ENCODE measurements around the gene CDKAL1. TPM values are rescaled to one million over a fixed set of nuclear protein-coding genes. Genes with fewer than 3 reads are reported as not detected.

CDKAL1 gene
- total RNA-seq, 2 experiments from 2014 or later: 20.4 TPM

DNA sequence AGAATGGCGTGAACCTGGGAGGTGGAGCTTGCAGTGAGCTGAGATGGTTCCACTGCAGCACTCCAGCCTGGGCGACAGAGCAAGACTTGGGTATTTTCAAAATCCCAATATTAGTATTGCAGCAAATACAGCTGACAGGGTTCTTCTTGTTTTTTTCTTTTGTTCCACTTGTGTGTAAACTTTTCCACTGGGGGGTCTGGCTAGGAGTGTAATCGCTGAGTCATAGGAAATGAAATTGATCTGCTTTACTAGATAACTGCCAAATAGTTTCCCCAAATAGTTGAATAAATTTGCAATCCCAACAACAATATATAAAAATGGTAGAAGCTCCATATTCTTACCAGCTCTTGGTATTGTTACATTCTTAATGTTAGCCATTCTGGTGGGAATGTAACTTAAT is 533.3 kb downstream of the CDKAL1 start:
- intact Hi-C loops (cut with micrococcal nuclease): no loop called here
- peaks cover 17% of the 10 kb centered on the region for H3K9me3 Mint-ChIP-seq
- peaks cover 57% of the 10 kb centered on the region for H3K36me3 Mint-ChIP-seq (ENCODE audit: low read depth)
- DNase-seq: no peak
- CTCF ChIA-PET: no interaction called here
- H3K4me1 Mint-ChIP-seq (ENCODE audit: low read depth): peaks cover 6% of the 10 kb centered on the region
- no peak overlapping the region for H3K4me3 Mint-ChIP-seq
- H3K27ac Mint-ChIP-seq: no peak overlapping the region
- no peaks in the 10 kb centered on the region for H3K27me3 Mint-ChIP-seq (ENCODE audit: low read depth)

DNA sequence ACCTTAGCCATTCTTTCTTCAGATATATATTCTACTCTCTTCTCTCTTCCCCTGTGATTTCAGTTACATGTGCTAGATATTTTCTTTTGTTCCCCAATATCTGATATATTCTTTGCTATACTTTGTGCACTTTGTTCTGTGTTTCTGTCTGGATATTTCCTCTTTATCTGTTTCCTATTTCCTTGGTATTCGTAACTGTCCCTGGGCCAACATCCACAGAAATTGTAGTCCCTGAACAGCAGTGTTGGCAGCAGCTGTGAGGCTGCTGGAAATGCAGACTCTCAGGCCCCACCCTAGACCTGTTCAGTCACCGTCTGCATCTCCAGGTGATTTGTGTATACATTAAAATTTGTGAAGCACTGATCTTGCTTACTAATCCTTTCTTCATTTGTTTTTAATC is 536.4 kb downstream of the CDKAL1 start:
- CTCF ChIA-PET: no interaction called here
- DNase-seq: no peak
- H3K36me3 Mint-ChIP-seq (ENCODE audit: low read depth): peaks cover 56% of the 10 kb centered on the region
- H3K27ac Mint-ChIP-seq: no peak overlapping the region
- peaks cover 5% of the 10 kb centered on the region for H3K4me1 Mint-ChIP-seq (ENCODE audit: low read depth)
- no peaks in the 10 kb centered on the region for H3K27me3 Mint-ChIP-seq (ENCODE audit: low read depth)
- H3K4me3 Mint-ChIP-seq: no peak overlapping the region
- intact Hi-C loops (cut with micrococcal nuclease): no loop called here
- H3K9me3 Mint-ChIP-seq: peaks cover 29% of the 10 kb centered on the region

DNA sequence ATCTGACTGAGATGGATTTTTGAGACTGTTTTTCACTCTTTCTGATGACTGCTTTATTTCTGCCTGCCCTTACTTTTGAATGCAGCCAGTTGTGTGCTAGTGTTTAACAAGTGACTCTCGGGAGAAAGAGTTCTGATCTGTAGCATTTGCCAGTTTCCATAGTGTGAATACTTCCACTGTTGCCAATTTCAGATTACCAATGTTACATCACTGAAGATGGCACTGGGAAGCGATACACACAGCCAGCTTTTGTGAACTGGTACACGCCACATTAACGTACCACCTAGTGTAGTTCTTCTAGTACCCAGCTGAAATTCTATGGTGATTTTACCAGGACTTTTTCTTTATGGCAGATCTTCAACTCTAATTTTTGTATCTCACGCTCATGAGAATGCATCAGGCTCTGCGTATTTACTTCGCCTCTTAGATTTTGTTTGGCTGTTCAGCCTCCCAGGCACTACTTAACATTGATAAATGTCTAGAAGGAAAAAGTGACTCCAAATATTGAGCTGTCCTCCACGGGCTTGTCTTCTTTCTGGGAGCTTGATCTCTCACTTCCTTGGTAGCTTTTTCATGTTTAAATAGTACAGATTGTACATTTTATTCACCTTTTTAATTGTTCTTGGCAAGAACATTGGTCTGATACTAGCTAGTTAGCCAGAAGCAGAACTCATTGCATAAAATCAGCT is 537.7 kb downstream of the CDKAL1 start:
- H3K27ac Mint-ChIP-seq: no peak overlapping the region
- peaks cover 49% of the 10 kb centered on the region for H3K36me3 Mint-ChIP-seq (ENCODE audit: low read depth)
- H3K4me3 Mint-ChIP-seq: no peak overlapping the region
- no peaks in the 10 kb centered on the region for H3K27me3 Mint-ChIP-seq (ENCODE audit: low read depth)
- no peak for DNase-seq
- H3K4me1 Mint-ChIP-seq (ENCODE audit: low read depth): peaks cover 5% of the 10 kb centered on the region
- CTCF ChIA-PET: no interaction called here
- intact Hi-C loops (cut with micrococcal nuclease): no loop called here
- H3K9me3 Mint-ChIP-seq: peaks cover 29% of the 10 kb centered on the region

DNA sequence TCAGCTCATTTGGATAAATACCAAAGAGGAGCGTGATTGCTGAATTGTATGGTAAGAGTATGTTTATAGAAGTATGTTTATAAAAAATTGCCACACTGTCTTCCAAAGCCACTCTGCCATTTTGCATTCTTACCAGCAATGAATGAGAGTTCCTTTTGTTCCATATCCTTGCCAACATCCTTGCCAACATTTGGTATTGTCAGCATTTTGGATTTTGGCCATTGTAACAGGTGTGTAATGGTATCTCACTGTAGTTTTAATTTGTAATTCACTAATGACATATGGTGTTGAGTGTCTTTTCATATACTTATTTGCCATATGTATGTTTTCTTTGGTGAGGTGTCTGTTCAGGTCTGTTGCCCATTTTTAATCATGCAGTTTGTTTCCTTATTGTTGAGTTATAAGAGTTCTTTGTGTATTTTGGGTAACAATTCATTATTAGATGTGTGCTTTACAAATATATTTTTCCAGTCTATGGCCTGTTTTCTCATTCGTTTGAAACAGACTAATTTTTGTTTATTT is 539.1 kb downstream of the CDKAL1 start:
- H3K4me3 Mint-ChIP-seq: no peak overlapping the region
- peaks cover 33% of the 10 kb centered on the region for H3K9me3 Mint-ChIP-seq
- H3K36me3 Mint-ChIP-seq (ENCODE audit: low read depth): peaks cover 45% of the 10 kb centered on the region
- H3K27me3 Mint-ChIP-seq (ENCODE audit: low read depth): no peaks in the 10 kb centered on the region
- CTCF ChIA-PET: no interaction called here
- DNase-seq: no peak
- no peaks in the 10 kb centered on the region for H3K4me1 Mint-ChIP-seq (ENCODE audit: low read depth)
- intact Hi-C loops (cut with micrococcal nuclease): no loop called here
- no peak overlapping the region for H3K27ac Mint-ChIP-seq

DNA sequence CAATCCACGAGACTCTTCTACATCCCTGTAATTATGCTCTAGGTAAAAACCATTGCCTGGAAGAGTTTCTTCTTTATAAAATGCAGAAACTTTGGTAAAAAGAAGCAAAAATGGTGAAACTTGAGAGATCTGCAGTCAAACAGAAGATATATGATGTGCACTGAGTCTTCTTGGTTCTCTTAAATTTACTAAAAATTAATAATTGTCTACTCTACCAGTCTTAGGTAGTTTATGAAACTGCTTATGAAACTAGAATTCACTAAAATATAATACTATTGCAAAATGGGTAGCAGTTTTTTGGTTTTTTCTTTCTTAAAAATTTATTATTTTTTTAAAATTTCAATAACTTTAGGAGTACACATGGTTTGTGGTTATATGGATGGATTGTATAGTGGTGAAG is 540.2 kb downstream of the CDKAL1 start:
- Mint-ChIP-seq H3K4me3 (no peak overlapping the region), H3K4me1 (ENCODE audit: low read depth) (no peaks in the 10 kb centered on the region), H3K27ac (no peak overlapping the region), H3K36me3 (ENCODE audit: low read depth) (peaks cover 49% of the 10 kb centered on the region), H3K9me3 (peaks cover 33% of the 10 kb centered on the region), H3K27me3 (ENCODE audit: low read depth) (no peaks in the 10 kb centered on the region)
- CTCF ChIA-PET: no interaction called here
- intact Hi-C loops (cut with micrococcal nuclease): no loop called here
- DNase-seq: no peak

DNA sequence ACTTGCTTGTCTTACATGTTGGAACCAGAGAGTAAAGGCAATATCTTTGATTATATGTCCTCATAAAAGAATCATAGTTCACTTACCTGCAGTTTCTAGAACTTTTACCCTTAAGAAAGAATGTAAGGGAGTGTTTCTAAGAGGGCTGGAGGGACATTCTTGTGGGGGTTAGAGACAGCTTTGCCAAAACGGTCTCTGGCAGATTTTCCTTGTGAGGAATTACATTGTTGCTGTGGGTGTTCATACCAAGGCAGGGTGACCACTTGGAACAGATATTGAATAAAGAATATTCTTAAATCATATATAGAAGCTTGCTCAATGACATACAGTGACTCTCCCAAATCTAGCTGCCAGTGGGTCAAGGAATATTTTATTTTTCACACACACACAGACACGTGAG is 541.7 kb downstream of the CDKAL1 start:
- no peak for DNase-seq
- Mint-ChIP-seq H3K4me1 (ENCODE audit: low read depth) (no peaks in the 10 kb centered on the region), H3K36me3 (ENCODE audit: low read depth) (peaks cover 40% of the 10 kb centered on the region), H3K27me3 (ENCODE audit: low read depth) (no peaks in the 10 kb centered on the region), H3K9me3 (peaks cover 27% of the 10 kb centered on the region), H3K27ac (no peak overlapping the region), H3K4me3 (no peak overlapping the region)
- intact Hi-C loops (cut with micrococcal nuclease): no loop called here
- CTCF ChIA-PET: no interaction called here

DNA sequence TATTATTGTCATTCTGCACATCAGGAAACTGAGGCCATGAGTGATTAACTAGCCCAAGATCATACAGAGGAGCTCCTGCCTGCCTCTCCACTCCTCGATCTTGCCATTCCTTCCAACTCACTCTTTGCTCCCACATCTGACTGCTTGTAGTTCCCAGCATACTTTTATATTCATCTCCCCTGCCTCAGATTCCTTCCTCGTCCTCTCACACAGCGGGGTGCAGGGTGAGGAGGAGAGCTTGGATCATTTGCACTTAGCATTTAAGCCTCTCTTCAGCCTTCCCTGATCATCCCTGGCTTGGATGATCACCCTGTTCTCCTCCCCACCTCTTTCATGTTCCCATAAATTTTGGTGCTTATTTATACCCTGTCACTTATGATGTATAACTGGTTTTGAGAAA is 544.2 kb downstream of the CDKAL1 start:
- no peaks in the 10 kb centered on the region for H3K27me3 Mint-ChIP-seq (ENCODE audit: low read depth)
- intact Hi-C loops (cut with micrococcal nuclease): no loop called here
- H3K27ac Mint-ChIP-seq: no peak overlapping the region
- CTCF ChIA-PET: interaction anchor here (0.5 to 0.6 kb wide), 2 partner anchors 21 to 262 kb away, joined by 3 to 4 read pairs; no protein-coding TSS in a partner anchor
- no peak overlapping the region for H3K4me3 Mint-ChIP-seq
- DNase-seq: no peak
- H3K36me3 Mint-ChIP-seq (ENCODE audit: low read depth): peaks cover 27% of the 10 kb centered on the region
- peaks cover 10% of the 10 kb centered on the region for H3K9me3 Mint-ChIP-seq
- H3K4me1 Mint-ChIP-seq (ENCODE audit: low read depth): no peaks in the 10 kb centered on the region

DNA sequence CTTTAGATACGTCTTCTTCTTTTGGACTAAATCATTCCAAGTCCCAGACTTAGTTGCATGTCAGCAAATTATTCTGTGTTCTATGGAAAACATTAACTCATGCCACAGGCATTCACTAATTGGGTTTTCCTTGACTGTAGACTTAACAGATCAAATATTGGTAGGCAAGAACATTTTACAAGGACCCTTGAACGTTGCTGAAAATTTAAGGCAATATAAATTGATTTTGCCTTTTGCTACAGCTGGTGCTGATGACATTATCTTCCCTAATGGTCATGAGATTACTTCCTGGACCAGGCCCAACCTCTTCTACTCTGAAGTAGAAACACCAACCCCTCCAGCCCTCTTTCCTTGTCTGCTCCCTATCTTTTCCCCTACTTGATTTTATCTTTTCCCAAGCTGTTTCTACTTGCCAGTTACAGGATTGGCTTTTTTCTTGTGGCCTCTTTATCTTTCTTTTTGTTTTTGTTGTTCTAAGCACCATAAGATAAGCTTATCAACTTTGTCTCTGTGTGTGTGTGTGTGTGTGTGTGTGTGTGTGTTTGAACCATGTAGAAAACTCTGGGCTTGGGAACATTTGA is 545.3 kb downstream of the CDKAL1 start:
- CTCF ChIA-PET: interaction anchor here (0.5 kb wide), 1 partner anchor 740 kb away, joined by 3 read pairs; no protein-coding TSS in a partner anchor

DNA sequence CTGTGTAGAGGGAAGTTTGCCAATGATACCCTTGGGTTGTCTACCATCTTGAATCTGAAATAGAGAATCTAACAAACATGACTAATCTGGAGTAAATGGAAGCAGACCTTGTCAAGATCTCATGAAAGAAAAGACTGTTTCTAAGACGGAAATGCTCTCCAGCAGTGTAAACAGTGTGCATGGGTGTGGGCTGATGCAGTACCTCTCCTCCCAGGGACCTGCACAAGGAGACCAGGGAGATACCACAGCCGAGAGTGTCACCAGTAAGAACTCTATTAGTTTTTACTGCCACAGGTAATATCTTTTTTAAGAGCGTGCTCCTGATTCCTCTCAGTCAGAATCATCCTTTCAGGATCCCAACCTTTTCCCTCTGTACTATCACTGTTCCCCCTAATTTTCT is 546.0 kb downstream of the CDKAL1 start:
- no peak for DNase-seq
- Mint-ChIP-seq H3K27me3 (ENCODE audit: low read depth) (no peaks in the 10 kb centered on the region), H3K27ac (no peak overlapping the region), H3K36me3 (ENCODE audit: low read depth) (peaks cover 33% of the 10 kb centered on the region), H3K4me1 (ENCODE audit: low read depth) (no peaks in the 10 kb centered on the region), H3K9me3 (peaks cover 5% of the 10 kb centered on the region), H3K4me3 (no peak overlapping the region)
- CTCF ChIA-PET: interaction anchor here (0.5 kb wide), 1 partner anchor 739 kb away, joined by 3 read pairs; no protein-coding TSS in a partner anchor
- intact Hi-C loops (cut with micrococcal nuclease): no loop called here

More for the DNA sequence above, 545.3 kb downstream of the CDKAL1 start:
- Mint-ChIP-seq H3K4me3 (no peak overlapping the region), H3K27ac (no peak overlapping the region), H3K27me3 (ENCODE audit: low read depth) (no peaks in the 10 kb centered on the region), H3K9me3 (peaks cover 5% of the 10 kb centered on the region), H3K36me3 (ENCODE audit: low read depth) (peaks cover 27% of the 10 kb centered on the region), H3K4me1 (ENCODE audit: low read depth) (no peaks in the 10 kb centered on the region)
- intact Hi-C loops (cut with micrococcal nuclease): no loop called here
- DNase-seq: no peak

DNA sequence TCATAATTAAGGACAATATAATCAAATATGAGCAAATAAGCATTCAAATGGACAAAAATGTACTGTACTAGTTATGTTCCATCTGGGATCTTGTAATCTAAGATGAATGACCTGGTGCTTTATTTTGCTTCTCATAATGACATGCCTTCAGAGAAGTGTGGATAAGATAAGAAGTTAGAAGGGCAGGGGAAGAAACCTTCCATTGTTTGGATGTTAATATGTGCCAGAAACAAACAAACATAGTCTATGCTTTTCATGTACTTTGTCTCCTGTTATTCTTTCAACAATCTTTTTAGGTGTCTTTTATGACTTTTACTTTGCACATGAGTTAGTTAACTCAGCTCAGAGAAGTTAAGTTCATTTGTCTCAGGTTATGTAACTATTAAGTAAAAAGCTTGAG is 547.8 kb downstream of the CDKAL1 start:
- Mint-ChIP-seq H3K27ac (no peak overlapping the region), H3K4me1 (ENCODE audit: low read depth) (no peaks in the 10 kb centered on the region), H3K27me3 (ENCODE audit: low read depth) (no peaks in the 10 kb centered on the region), H3K36me3 (ENCODE audit: low read depth) (peaks cover 46% of the 10 kb centered on the region), H3K9me3 (peaks cover 5% of the 10 kb centered on the region), H3K4me3 (no peak overlapping the region)
- CTCF ChIA-PET: no interaction called here
- intact Hi-C loops (cut with micrococcal nuclease): no loop called here
- no peak for DNase-seq

DNA sequence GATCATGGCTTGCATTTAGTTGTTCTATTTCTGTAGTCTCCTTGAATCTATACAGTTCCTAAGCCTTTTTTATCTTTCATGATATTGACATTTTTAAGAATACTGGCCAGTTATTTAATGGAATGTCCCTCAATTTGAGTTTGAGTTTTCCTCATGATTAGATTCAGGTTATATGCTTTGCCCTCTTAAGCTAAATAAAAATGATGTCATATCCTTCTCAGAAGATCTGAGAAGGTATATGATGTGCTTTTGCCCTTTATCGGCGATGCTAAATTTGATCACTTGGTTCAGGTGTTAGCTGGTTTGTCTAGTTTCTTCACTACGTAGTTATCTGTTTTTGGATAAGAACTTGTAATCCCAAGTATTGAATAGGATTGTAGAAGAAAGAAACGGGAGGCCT is 549.5 kb downstream of the CDKAL1 start:
- intact Hi-C loops (cut with micrococcal nuclease): no loop called here
- no peaks in the 10 kb centered on the region for H3K9me3 Mint-ChIP-seq
- no peaks in the 10 kb centered on the region for H3K4me1 Mint-ChIP-seq (ENCODE audit: low read depth)
- H3K27ac Mint-ChIP-seq: no peak overlapping the region
- CTCF ChIA-PET: no interaction called here
- no peak overlapping the region for H3K4me3 Mint-ChIP-seq
- no peaks in the 10 kb centered on the region for H3K27me3 Mint-ChIP-seq (ENCODE audit: low read depth)
- no peak for DNase-seq
- H3K36me3 Mint-ChIP-seq (ENCODE audit: low read depth): peaks cover 40% of the 10 kb centered on the region

DNA sequence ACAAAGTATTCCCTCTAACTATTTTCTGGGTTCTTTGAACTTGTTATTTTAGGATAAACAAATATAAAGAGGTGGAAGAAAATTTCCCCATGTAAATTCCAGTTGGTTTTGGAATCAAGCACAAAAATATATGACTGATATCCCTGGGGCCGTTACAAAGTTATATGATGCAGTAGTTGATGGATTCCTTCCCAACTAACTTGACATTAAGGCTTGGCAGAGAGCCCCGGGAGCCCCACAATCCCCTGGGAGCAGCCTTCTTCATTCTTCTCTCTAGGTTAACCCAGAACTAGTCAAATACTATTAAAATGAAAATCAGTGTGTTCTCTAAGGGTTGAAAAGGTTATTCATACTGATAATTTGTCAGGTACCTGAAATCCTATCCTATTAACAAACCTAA is 550.4 kb downstream of the CDKAL1 start:
- DNase-seq: no peak
- intact Hi-C loops (cut with micrococcal nuclease): no loop called here
- peaks cover 37% of the 10 kb centered on the region for H3K36me3 Mint-ChIP-seq (ENCODE audit: low read depth)
- no peaks in the 10 kb centered on the region for H3K4me1 Mint-ChIP-seq (ENCODE audit: low read depth)
- no peak overlapping the region for H3K4me3 Mint-ChIP-seq
- CTCF ChIA-PET: no interaction called here
- H3K27me3 Mint-ChIP-seq (ENCODE audit: low read depth): no peaks in the 10 kb centered on the region
- H3K27ac Mint-ChIP-seq: no peak overlapping the region
- H3K9me3 Mint-ChIP-seq: no peaks in the 10 kb centered on the region

DNA sequence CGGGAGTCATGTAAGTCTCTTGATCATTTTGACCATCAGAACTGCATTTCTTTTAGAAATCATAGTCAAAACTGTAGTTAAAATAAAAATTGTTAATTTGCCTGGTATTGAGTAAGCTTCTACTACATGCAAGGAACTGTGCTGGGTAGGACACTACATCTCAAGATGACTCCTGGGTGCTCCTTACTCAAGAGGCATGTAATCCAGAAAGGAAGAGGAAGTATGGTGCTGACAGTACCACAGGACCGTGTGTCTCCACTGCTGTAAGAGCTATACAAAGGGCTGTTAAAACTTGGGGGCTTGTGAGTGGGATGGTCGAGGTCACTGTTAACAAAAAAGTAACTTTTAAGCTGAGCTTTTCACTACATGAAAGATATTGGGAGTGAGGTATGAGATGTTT is 551.0 kb downstream of the CDKAL1 start:
- Mint-ChIP-seq H3K36me3 (ENCODE audit: low read depth) (peaks cover 37% of the 10 kb centered on the region), H3K27me3 (ENCODE audit: low read depth) (no peaks in the 10 kb centered on the region), H3K4me1 (ENCODE audit: low read depth) (no peaks in the 10 kb centered on the region), H3K4me3 (no peak overlapping the region), H3K9me3 (no peaks in the 10 kb centered on the region), H3K27ac (no peak overlapping the region)
- CTCF ChIA-PET: no interaction called here
- intact Hi-C loops (cut with micrococcal nuclease): no loop called here
- DNase-seq: no peak
